GM10248 (cell line): ENCODE data around the gene RASA2.

Experiments used
- CTCF ChIA-PET: fragments of 300-600 bp; sonication (Branson Sonifier 250); formaldehyde crosslinking; extraction: SDS; loops from one replicate; lab custom pipeline; 2021; ENCODE audit warnings: antibody characterized with exemption; lab: Yijun Ruan, JAX
- POLR2A ChIA-PET: fragments of 350-650 bp; sonication (Branson Sonifier 250); formaldehyde crosslinking; extraction: SDS; loops from one replicate; lab custom pipeline; 2020; ENCODE audit warnings: antibody characterized with exemption; lab: Yijun Ruan, JAX
- DNase-seq: peaks from one replicate; pipeline ENCODE4 v3.0.0; 2012; ENCODE audit errors: extremely low spot score
- TF ChIP-seq, protein P1 (sequence below): IDR thresholded peaks from 2 replicates; pipeline ENCODE4 v1.5.1; 2012; ENCODE audit warnings: mild to moderate bottlenecking, low read depth; ENCODE audit errors: extremely low read depth, missing control alignments, control extremely low read depth

The RASA2 gene

DNA sequence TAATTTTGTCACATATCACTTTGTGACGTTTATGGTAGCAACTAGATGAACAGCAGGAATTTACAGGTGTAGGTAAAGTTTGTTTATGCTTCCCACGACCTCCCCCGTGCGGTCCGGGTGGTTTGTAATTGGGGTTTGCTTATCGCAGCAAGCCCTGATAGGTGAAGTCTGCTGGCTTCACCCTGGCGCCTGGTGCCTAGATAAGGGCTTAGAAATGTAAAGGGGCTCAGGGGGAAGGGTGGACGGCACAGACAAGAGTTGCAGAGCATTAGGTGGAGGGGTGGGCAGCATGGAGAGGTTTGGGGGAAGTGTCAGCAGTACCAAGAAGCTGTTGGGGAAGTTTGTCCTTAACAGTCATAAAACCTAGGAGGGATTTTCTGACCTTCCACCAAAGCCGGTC lies 143.1 kb downstream of the RASA2 start:
- CTCF ChIA-PET = no interaction called here
- TF ChIP-seq, protein P1, sequence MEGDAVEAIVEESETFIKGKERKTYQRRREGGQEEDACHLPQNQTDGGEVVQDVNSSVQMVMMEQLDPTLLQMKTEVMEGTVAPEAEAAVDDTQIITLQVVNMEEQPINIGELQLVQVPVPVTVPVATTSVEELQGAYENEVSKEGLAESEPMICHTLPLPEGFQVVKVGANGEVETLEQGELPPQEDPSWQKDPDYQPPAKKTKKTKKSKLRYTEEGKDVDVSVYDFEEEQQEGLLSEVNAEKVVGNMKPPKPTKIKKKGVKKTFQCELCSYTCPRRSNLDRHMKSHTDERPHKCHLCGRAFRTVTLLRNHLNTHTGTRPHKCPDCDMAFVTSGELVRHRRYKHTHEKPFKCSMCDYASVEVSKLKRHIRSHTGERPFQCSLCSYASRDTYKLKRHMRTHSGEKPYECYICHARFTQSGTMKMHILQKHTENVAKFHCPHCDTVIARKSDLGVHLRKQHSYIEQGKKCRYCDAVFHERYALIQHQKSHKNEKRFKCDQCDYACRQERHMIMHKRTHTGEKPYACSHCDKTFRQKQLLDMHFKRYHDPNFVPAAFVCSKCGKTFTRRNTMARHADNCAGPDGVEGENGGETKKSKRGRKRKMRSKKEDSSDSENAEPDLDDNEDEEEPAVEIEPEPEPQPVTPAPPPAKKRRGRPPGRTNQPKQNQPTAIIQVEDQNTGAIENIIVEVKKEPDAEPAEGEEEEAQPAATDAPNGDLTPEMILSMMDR = no peak
- POLR2A ChIA-PET = no interaction called here
- no peak for DNase-seq

DNA sequence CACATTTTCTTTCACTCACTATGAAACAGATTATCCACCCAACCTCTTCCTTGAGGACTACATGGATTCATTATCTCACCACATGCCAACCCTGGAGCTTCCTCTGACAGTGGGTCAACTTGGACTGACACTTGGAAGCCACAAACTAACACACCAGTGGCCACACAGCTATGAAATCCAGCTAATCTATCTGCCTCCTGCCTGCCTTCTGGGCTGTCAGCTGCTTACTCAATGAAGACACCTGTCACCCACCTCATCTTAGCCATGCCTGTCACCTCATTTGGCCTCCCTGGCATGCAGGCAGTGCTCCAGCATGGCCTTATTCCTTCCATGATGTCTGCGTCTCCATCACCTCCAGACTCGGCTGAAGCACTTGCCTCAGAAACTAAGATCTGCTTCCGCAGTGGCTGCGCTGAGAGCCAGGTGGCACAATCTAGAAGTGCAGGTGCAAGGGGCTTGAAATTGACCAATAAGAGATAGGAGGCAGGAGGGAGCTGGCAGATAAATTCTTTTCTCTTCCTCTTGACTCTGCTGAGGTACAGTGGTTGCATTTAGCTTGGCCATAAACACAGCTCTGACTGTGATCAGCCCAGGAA lies 146.1 kb downstream of the RASA2 start:
- TF ChIP-seq, protein P1 = no peak
- ChIA-PET CTCF (interaction anchor here (1.1 to 4.0 kb wide), 2 partner anchors 9 to 11 kb away, joined by 3 to 16 read pairs; no protein-coding TSS in a partner anchor), POLR2A (no interaction called here)
- DNase-seq = no peak

DNA sequence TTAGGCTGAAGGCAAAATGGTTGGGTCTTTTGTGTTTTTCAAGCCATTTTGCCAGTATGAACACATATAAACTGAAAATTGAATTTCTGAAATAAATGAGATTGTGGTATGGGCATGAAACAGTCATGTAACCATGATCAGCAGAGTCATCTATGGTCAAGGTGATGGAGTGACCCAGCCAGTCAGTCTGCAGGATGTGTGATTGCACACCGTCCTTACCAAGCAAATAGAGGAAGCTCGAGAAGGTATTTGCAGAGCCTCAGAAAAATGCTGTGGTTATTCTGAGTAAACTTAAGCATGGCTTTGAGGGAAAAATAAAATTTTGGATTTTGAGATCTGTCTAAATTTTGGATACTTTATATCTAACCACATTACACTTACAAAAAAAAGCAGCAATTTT lies 155.4 kb downstream of the RASA2 start:
- ChIA-PET POLR2A (no interaction called here), CTCF (interaction anchor here (0.9 to 1.2 kb wide), 2 partner anchors 10 to 282 kb away, joined by 3 read pairs; no protein-coding TSS in a partner anchor)
- TF ChIP-seq, protein P1 = no peak
- no peak for DNase-seq

DNA sequence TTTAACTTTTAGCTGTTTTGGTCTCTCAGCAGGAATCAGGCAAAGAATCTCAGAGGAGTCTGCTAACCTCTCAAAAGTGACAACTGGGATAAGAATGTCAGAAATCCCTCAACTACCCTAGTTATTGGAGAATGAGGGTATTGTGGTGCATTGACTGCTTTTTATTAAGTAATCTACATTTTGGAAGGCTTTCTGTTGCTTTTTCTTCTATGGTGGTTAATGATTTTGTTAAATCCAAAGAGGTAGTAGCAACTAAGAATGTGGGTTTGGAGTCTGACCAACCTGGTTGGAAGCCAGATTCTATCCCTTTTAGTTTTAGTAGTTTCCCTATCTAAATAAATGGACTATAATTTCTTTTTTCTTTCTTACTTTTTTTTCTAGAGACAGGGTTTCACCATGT lies 156.6 kb downstream of the RASA2 start:
- TF ChIP-seq, protein P1 = no peak
- ChIA-PET CTCF (interaction anchor here (0.8 to 2.4 kb wide), 7 partner anchors 9 to 283 kb away, joined by 3 to 16 read pairs (median 4); no protein-coding TSS in a partner anchor), POLR2A (no interaction called here)
- no peak for DNase-seq

DNA sequence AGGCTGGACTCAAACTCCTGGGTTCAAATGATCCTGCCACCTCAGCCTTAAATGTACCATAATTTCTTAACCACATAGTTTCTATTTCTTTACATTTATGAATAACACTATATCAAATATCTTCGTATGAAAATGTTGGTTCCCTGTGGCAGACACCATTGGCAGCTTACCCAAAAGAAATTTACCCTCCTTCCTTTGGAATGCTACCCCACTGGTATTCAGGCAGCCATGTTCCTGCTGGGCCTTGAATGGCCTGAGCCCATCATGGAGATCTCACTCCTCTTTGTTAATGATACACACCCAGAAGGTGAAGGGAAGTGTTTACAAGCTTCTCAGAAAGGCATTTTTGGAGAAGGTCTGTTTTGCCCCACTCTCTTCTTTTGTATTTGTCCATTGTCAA lies 157.0 kb downstream of the RASA2 start:
- no peak for DNase-seq
- ChIA-PET CTCF (interaction anchor here (0.7 to 2.4 kb wide), 12 partner anchors 9 to 339 kb away, joined by 3 to 16 read pairs (median 4); no protein-coding TSS in a partner anchor), POLR2A (no interaction called here)
- TF ChIP-seq, protein P1 = no peak

DNA sequence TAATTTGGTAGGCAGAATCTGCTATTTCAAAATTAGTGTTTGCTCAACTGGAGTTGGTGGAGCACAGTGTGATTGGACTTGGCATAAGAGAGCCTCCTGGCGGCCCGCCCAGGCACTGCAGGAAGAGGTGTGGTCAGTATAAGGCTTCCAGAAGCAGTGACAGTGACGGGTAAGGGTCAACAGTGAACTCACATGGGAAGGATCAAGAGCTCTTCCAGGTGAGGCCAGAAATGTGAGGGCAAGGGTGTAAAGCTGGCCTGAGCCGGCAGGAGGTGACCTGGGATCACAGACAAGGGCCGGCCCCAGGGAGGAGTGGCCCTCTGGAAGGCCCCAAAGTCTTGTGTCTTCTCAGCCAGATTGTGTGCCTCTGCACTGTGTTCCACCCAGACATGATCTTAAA lies 158.1 kb downstream of the RASA2 start:
- TF ChIP-seq, protein P1 = peak; percentile 83
- POLR2A ChIA-PET = no interaction called here
- CTCF ChIA-PET = interaction anchor here (0.7 to 2.6 kb wide), 16 partner anchors 9 to 344 kb away, joined by 3 to 16 read pairs (median 4); no protein-coding TSS in a partner anchor
- DNase-seq = peak; percentile 79
